Tibial nerve (tissue), 4 donors: Measurements from ENCODE around the gene QDPR.

Experiments
- CTCF ChIP-seq, 5 experiments: fragments of 200-600 bp in 3 of 5; fragments of 450-650 bp in 2 of 5; sonication (generic) in 3 of 5; IDR thresholded peaks; one replicate each; pipeline ENCODE4 v1.5.1; 2016 to 2019; ENCODE audit warnings: antibody characterized with exemption in 5 of 5, mild to moderate bottlenecking in 3 of 5, moderate library complexity in 2 of 5
- EP300 ChIP-seq, 2 donors: sonication (generic); formaldehyde crosslinking; IDR thresholded peaks; one replicate each; pipeline ENCODE4 v1.6.1; 2017; ENCODE audit warnings: antibody characterized with exemption in 2 of 2, mild to moderate bottlenecking in 1 of 2

GRCh38 chr4:17447675-17448298 lies 64.1 kb downstream of the QDPR start:
- TF ChIP-seq EP300 (IDR thresholded peaks at IDR 0.05) (no peak), CTCF (IDR thresholded peaks at IDR 0.05) (peak; percentile 41 to 57 (median 41))
